OCI-LY1 (cell line): ENCODE results near the gene CCNY.

Experiments
- H2AFZ ChIP-seq: fragments of 200-600 bp; sonication (generic), shearing (Covaris generic); 2 replicates; pipeline ENCODE4 v1.6.0; 2014; ENCODE audit warnings: antibody characterized with exemption, mild to moderate bottlenecking, low read length
- H3F3A ChIP-seq: fragments of 200-600 bp; sonication (generic), shearing (Covaris generic); 2 replicates; pipeline ENCODE4 v1.6.0; 2014; ENCODE audit warnings: mild to moderate bottlenecking, antibody characterized with exemption, low read length, moderate library complexity; ENCODE audit not compliant: insufficient read depth
- H3K27ac ChIP-seq: fragments of 200-600 bp; sonication (generic); 2 replicates; pipeline ENCODE4 v1.5.1; 2014; ENCODE audit warnings: low read length, mixed run types, mild to moderate bottlenecking, low read depth; ENCODE audit not compliant: poor library complexity, severe bottlenecking
- H3K27me3 ChIP-seq: fragments of 200-600 bp; sonication (generic); 2 replicates; pipeline ENCODE4 v1.6.0; 2014; ENCODE audit warnings: antibody characterized with exemption, mild to moderate bottlenecking, low read length, moderate library complexity; ENCODE audit not compliant: insufficient read depth
- H3K36me3 ChIP-seq: fragments of 200-600 bp; sonication (generic); 2 replicates; pipeline ENCODE4 v1.6.1; 2014; ENCODE audit warnings: mild to moderate bottlenecking, antibody characterized with exemption, low read length, moderate library complexity, mixed read lengths; ENCODE audit not compliant: insufficient read depth
- H3K4me1 ChIP-seq: fragments of 200-600 bp; sonication (generic); 2 replicates; pipeline ENCODE4 v1.5.1; 2014; ENCODE audit warnings: mild to moderate bottlenecking, low read length, moderate library complexity; ENCODE audit not compliant: insufficient read depth, severe bottlenecking
- H3K4me2 ChIP-seq: fragments of 200-600 bp; sonication (generic), shearing (Covaris generic); 2 replicates; pipeline ENCODE4 v1.6.1; 2014; ENCODE audit warnings: low read length
- H3K4me3 ChIP-seq: fragments of 200-600 bp; sonication (generic); 2 replicates; pipeline ENCODE4 v1.5.1; 2014; ENCODE audit warnings: low read length, low read depth, mild to moderate bottlenecking, mixed read lengths; ENCODE audit not compliant: poor library complexity, severe bottlenecking
- H3K79me2 ChIP-seq: fragments of 200-600 bp; shearing (Covaris generic); 2 replicates; pipeline ENCODE4 v1.6.1; 2016; ENCODE audit warnings: mixed run types, low read length, mixed read lengths; ENCODE audit not compliant: insufficient read depth
- H3K9ac ChIP-seq: fragments of 200-600 bp; sonication (generic), shearing (Covaris generic); 2 replicates; pipeline ENCODE4 v1.6.1; 2014; ENCODE audit warnings: mild to moderate bottlenecking, low read length, mixed read lengths
- H3K9me2 ChIP-seq: fragments of 200-600 bp; sonication (generic), shearing (Covaris generic); 2 replicates; pipeline ENCODE4 v1.6.1; 2014; ENCODE audit warnings: low read depth, mild to moderate bottlenecking, low read length, mixed read lengths
- H3K9me3 ChIP-seq: fragments of 200-600 bp; shearing (Covaris generic); 2 replicates; pipeline ENCODE4 v1.6.1; 2014; ENCODE audit warnings: low read length, mixed read lengths
- H4K20me1 ChIP-seq: fragments of 200-600 bp; sonication (generic), shearing (Covaris generic); 2 replicates; pipeline ENCODE4 v1.6.0; 2016; ENCODE audit warnings: mild to moderate bottlenecking, low read length; ENCODE audit not compliant: insufficient read depth
- EZH2 ChIP-seq: fragments of 200-600 bp; sonication (generic), shearing (Covaris generic); IDR thresholded peaks from 2 replicates; pipeline ENCODE4 v1.8.0; 2017; ENCODE audit warnings: borderline replicate concordance, mixed run types, mild to moderate bottlenecking, antibody characterized with exemption, low read length, moderate library complexity, mixed read lengths
- TF ChIP-seq, protein P1 (sequence below): fragments of 200-600 bp; sonication (generic), shearing (Covaris generic); IDR thresholded peaks from 2 replicates; pipeline ENCODE4 v1.5.1; 2017; ENCODE audit warnings: mild to moderate bottlenecking, antibody characterized with exemption, low read length, moderate library complexity, mixed read lengths

Gene CCNY

DNA sequence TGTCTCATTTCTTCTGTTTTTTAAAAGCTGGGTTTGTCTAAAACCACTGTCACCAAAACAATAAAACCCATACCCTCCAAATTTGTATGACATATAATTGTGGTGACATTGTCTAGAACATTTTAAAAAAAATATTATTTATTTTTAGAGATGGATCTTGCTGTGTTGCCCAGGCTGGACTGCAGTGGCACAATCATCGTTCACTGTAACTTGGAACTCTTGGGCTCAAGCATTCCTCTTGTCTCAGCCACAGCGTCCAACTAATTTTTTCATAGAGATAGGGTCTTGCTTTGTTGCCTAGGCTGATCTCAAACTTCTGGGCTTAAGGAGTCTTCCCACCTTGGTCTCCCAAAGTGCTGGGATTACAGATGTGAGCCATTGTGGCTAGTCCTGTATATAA lies 116.5 kb downstream of the CCNY start:
- Histone ChIP-seq H4K20me1 (peaks cover 2% of the 10 kb centered on the region; the same call in 1 of the 2 replicates), H3K79me2 (no peaks in the 10 kb centered on the region)
- TF ChIP-seq, protein P1, sequence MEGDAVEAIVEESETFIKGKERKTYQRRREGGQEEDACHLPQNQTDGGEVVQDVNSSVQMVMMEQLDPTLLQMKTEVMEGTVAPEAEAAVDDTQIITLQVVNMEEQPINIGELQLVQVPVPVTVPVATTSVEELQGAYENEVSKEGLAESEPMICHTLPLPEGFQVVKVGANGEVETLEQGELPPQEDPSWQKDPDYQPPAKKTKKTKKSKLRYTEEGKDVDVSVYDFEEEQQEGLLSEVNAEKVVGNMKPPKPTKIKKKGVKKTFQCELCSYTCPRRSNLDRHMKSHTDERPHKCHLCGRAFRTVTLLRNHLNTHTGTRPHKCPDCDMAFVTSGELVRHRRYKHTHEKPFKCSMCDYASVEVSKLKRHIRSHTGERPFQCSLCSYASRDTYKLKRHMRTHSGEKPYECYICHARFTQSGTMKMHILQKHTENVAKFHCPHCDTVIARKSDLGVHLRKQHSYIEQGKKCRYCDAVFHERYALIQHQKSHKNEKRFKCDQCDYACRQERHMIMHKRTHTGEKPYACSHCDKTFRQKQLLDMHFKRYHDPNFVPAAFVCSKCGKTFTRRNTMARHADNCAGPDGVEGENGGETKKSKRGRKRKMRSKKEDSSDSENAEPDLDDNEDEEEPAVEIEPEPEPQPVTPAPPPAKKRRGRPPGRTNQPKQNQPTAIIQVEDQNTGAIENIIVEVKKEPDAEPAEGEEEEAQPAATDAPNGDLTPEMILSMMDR, result no peak
- TF ChIP-seq EZH2, result no peak

DNA sequence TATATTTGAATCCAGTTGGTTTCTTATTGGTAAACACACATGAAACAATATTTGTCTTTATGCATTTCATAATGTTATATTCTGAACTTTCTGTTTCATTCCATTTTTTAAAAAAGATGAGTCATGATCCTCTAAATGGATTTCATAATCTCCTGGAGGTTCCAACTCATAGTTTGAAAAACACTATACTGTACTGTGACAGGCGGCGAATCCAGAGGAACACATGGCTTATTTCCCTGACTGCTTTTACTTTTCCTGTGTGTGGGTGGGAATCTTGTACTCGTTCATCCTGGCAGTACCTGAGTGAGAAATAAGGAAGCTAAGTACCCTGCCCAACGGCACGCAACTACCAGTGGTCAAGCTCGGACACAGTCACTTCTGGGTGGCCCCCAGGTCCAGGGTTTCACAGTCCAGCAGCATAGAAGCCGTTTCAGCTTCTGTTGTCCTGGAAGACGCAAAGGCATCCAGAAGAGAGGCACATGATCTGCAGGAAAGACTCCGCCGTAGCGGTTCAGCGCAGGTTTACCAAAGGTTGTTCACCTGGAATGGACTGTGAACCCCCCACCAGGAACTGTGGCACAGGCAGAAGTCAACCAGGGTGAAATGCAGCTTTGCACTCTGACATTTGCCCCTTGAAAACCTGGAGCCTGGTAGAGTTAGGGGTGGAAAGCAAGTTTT lies 117.7 kb downstream of the CCNY start:
- no peaks in the 10 kb centered on the region for H3K36me3 ChIP-seq
- TF ChIP-seq EZH2, result no peak
- TF ChIP-seq, protein P1, result no peak
- no peaks in the 10 kb centered on the region for H3F3A ChIP-seq
- no peak overlapping the region for H3K27ac ChIP-seq
- no peaks in the 10 kb centered on the region for H3K79me2 ChIP-seq
- no peak overlapping the region for H2AFZ ChIP-seq
- no peak overlapping the region for H3K9ac ChIP-seq
- no peaks in the 10 kb centered on the region for H3K27me3 ChIP-seq
- H3K9me2 ChIP-seq, result no peaks in the 10 kb centered on the region
- peaks cover 4% of the 10 kb centered on the region for H3K4me1 ChIP-seq
- H3K4me3 ChIP-seq, result no peak overlapping the region
- H3K9me3 ChIP-seq, result no peaks in the 10 kb centered on the region
- H3K4me2 ChIP-seq, result no peak overlapping the region
- peaks cover 2% of the 10 kb centered on the region; the same call in 1 of the 2 replicates for H4K20me1 ChIP-seq

More for the DNA sequence above, 116.5 kb downstream of the CCNY start:
- Histone ChIP-seq H3K4me1 (peaks cover 4% of the 10 kb centered on the region), H3K9me3 (no peaks in the 10 kb centered on the region), H3K4me2 (no peak overlapping the region), H2AFZ (no peak overlapping the region), H3K27me3 (no peaks in the 10 kb centered on the region), H3K4me3 (no peak overlapping the region), H3K9ac (no peak overlapping the region), H3K27ac (no peak overlapping the region), H3F3A (no peaks in the 10 kb centered on the region), H3K36me3 (no peaks in the 10 kb centered on the region), H3K9me2 (no peaks in the 10 kb centered on the region)

DNA sequence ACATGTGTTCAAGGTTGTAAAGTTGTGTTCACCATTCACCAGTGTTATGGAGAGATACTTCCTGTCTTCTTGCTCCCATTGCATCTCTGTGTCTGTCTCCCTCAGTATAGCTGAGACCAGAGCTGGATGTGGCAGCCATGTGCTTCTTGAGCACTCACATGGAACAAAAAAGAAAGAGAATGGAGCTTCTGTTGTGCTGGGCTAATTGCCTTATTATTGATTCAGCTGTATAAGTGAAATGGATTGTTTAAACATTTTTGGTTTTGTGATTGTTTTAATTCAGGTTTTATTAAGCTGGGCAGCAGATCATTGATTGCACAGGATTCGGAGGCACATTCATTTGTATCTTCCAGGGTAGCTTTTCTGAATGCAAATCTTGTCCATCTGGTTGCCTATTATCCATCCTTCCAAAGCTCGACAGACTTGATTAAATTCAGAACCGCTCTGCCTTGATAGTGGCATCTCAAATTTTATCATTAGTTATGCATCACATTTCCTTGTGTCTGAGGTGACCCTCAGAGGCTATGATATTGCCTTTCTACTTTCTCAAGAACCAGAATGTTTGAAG lies 119.9 kb downstream of the CCNY start:
- H3K9me3 ChIP-seq, result no peaks in the 10 kb centered on the region
- no peaks in the 10 kb centered on the region for H3K27me3 ChIP-seq
- TF ChIP-seq, protein P1, result no peak
- no peak for TF ChIP-seq EZH2
- H3K27ac ChIP-seq, result no peak overlapping the region
- no peaks in the 10 kb centered on the region for H3K4me1 ChIP-seq
- no peaks in the 10 kb centered on the region for H3K36me3 ChIP-seq
- H3K9me2 ChIP-seq, result no peaks in the 10 kb centered on the region
- H3K4me2 ChIP-seq, result no peak overlapping the region
- H3F3A ChIP-seq, result no peaks in the 10 kb centered on the region
- no peak overlapping the region for H3K4me3 ChIP-seq
- H3K9ac ChIP-seq, result no peak overlapping the region
- H3K79me2 ChIP-seq, result no peaks in the 10 kb centered on the region
- no peak overlapping the region for H2AFZ ChIP-seq
- H4K20me1 ChIP-seq, result peaks cover 2% of the 10 kb centered on the region; the same call in 1 of the 2 replicates
